Neuron (in vitro differentiated cells): ENCODE results near the gene PDCD1.
"Not testable (repeated sequence)": the region's sequence is repeated elsewhere in the genome, so short reads cannot be mapped to it uniquely, and the experiment has no call there.

Experiments
- H2AFZ ChIP-seq: one replicate; pipeline ENCODE4 v1.6.1; 2013; ENCODE audit warnings: low read depth, mild to moderate bottlenecking, inconsistent platforms, low read length, moderate library complexity
- H3K27me3 ChIP-seq: one replicate; pipeline ENCODE4 v1.6.1; 2013; ENCODE audit warnings: low read length; ENCODE audit not compliant: insufficient read depth
- H3K36me3 ChIP-seq: one replicate; pipeline ENCODE4 v1.6.1; 2013; ENCODE audit warnings: low read length; ENCODE audit not compliant: insufficient read depth
- H3K4me1 ChIP-seq: one replicate; pipeline ENCODE4 v1.6.1; 2013; ENCODE audit warnings: low read length; ENCODE audit not compliant: insufficient read depth
- H3K4me3 ChIP-seq: 2 replicates; pipeline ENCODE4 v1.5.1; 2013; ENCODE audit warnings: mild to moderate bottlenecking, low read length, moderate library complexity
- H3K9me3 ChIP-seq: one replicate; pipeline ENCODE4 v1.6.1; 2013; ENCODE audit warnings: low read length

PDCD1 gene

DNA sequence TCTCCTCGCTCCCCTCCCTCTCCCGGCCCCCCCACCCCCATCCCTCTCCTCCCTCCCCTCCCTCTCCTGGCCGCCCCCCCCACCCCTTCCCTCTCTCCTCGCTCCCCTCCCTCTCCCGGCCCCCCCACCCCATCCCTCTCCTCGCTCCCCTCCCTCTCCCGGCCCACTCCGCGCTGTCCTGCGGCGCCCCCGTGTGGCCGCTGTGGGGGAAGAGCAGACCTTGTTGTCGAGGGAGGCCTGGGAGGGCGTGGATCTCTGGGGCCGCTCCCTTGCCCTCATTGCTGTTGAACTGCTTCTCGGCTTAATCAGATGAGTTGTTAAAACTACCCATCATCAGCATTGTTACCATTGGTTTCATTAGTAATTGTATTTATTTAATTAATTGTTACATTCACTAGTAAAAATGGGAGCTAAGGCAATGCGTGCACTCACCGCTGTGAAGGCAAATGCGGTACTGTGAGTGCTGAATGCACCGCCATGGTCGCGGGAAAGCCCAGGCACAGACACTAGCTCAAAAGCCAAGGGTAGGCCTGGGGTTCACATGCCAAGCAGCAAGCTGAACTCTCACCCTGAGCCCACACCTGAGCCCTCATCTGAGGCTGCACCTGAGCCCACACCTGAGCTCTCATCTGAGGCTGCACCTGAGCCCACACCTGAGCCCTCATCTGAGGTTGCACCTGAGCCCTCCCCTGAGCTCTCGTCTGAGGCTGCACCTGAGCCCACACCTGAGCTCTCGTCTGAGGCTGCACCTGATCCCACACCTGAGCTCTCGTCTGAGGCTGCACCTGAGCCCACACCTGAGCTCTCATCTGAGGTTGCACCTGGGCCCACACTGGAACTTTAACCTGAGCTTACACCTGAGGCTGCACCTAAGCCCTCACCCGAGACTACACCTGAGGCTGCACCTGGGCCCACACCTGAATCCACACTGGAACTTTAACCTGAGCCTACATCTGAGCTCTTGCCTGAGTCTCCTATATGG, 19.6 kb upstream of the PDCD1 start:
- H2AFZ ChIP-seq = no peak overlapping the region
- no peaks in the 10 kb centered on the region for H3K4me1 ChIP-seq
- H3K9me3 ChIP-seq = no peaks in the 10 kb centered on the region
- no peak overlapping the region for H3K4me3 ChIP-seq
- no peaks in the 10 kb centered on the region for H3K36me3 ChIP-seq
- H3K27me3 ChIP-seq = no peaks in the 10 kb centered on the region

DNA sequence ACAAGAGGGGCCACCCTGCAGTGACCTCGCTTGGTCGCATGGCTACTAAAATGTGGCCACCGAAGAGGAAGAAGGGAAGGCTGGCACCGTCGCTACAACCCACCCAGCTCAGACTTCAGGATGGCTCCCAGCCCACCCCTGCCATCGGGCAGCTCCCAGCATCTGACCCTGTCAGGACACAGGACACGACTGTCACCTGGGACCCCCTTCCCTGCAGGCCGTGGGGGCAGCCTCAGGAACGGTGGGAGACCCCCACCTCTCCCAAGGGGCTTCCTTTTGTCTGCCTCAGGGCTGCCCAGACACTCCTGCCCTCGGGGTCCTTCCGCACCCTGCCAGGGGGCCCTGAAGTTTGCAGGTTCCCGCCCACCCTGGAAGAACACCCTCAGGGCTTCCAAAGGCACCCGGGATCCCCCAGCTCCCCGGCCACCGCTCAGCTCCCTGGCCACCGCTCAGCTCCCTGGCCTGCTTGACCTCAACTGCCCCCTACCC, 18.5 kb upstream of the PDCD1 start:
- no peaks in the 10 kb centered on the region for H3K9me3 ChIP-seq

DNA sequence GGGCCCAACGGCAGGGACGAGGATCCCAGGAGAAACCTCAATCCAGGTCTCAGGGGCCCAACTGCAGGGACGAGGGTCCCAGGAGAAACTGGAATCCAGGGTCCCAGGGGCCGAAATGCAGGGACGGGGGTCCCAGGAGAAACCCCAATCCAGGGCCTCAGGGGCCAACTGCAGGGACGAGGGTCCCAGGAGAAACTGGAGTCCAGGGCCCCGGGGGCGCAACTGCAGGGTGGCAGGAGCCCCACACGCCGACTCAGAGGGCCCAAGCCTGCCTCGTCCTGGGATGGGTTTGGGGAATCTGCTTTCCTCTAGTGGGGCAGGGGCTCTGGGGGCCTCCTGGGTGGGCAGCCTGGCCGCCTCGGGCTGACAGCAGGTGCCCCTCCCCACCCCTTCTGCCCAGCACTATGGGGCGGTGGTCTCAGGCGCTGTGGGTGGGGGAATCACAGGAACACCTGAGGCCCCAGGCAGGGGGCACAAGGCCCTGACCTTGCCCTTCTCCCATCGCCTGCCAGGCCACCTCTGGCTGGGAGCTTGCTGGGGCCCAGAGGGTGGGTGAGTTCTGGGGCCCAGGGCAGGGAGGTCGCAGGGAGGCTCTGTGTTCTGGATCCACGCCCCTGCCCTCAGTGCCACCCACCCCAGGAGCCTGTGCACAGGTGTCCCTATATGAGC, 18.0 kb upstream of the PDCD1 start:
- H3K9me3 ChIP-seq = no peaks in the 10 kb centered on the region
- H3K4me1 ChIP-seq = no peaks in the 10 kb centered on the region
- H2AFZ ChIP-seq = no peak overlapping the region
- no peaks in the 10 kb centered on the region for H3K27me3 ChIP-seq
- no peak overlapping the region for H3K4me3 ChIP-seq
- H3K36me3 ChIP-seq = no peaks in the 10 kb centered on the region

More for the DNA sequence above, 18.5 kb upstream of the PDCD1 start:
- no peaks in the 10 kb centered on the region for H3K36me3 ChIP-seq
- H3K4me1 ChIP-seq = no peaks in the 10 kb centered on the region
- H3K27me3 ChIP-seq = no peaks in the 10 kb centered on the region
- H3K4me3 ChIP-seq = no peak overlapping the region
- no peak overlapping the region for H2AFZ ChIP-seq

DNA sequence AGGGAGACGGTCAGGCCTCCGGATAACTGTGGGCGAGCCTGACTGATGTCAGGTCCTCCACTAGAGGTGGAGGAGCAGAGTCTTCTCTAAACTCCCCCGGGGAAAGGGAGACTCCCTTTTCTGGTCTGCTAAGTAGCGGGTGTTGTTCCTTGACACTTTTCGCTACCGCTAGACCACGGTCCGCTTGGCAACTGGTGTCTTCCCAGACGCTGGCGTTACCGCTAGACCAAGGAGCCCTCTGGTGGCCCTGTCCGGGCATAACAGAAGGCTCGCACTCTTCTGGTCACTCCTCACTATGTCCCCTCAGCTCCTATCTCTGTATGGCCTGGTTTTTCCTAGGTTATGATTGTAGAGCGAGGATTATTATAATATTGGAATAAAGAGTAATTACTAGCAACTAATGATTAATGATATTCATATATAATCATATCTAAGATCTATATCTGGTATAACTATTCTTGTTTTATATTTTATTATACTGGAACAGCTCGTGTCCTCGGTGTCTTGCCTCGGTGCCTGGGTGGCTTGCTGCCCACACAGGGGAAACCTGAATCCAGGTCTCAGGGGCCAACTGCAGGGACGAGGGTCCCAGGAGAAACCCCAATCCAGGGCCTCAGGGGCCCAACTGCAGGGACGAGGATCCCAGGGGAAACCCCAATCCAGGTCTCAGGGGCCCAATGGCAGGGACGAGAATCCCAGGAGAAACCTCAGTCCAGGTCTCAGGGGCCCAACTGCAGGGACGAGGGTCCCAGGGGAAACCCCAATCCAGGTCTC, 17.2 kb upstream of the PDCD1 start:
- H3K4me3 ChIP-seq, H3K27me3 ChIP-seq, H3K9me3 ChIP-seq, H3K4me1 ChIP-seq, H3K36me3 ChIP-seq, H2AFZ ChIP-seq: not testable (repeated sequence)

DNA sequence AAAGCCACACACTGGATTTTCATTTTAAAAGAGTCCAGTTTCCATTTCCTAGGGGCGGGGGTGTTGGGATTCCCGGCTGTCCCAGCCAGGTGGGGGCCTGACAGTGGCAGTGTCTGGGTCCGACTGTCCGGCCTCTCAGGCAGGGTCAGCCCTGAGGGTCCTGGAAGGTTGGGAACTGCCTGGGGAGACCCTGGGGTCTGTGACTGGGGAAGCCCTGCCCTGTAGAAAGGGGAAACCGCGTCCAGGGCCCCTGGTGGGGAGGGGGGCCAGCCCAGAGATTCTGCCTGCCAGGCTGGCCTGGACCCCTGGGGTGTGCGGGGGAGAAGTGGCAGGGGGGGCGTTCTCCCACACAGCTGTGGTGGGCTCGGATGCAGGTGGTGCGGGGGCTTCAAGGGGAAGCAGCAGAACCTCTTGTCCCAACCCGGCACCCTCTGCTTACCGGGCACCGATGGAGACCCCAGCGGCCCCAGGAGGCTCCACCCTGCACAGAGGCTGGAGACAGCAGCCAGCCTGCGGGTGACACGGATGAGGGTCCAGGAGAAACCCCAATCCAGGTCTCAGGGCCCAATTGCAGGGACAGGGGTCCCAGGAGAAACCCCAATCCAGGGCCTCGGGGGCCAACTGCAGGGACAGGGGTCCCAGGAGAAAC, 15.7 kb upstream of the PDCD1 start:
- H3K4me3 ChIP-seq = no peak overlapping the region
- peaks cover 4% of the 10 kb centered on the region for H3K4me1 ChIP-seq

DNA sequence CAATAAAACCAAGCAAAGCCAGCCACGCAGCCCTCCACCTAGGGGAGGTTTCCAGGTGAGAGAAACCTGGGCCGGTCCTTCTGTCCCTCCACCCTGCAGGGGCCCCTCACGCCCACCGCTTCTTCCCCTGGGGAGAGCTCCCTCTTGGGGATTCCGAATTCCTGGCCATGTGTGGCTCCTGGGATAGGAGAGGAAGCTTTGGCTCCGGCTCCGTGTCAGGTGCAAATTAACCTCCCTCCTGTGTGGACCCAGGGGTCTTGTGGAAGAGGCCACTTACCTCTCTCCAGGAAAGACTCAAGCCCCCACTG, 15.1 kb upstream of the PDCD1 start:
- Histone ChIP-seq H2AFZ (no peak overlapping the region), H3K4me1 (peaks cover 8% of the 10 kb centered on the region), H3K4me3 (no peak overlapping the region), H3K36me3 (no peaks in the 10 kb centered on the region), H3K27me3 (no peaks in the 10 kb centered on the region), H3K9me3 (no peaks in the 10 kb centered on the region)

More for the DNA sequence above, 15.7 kb upstream of the PDCD1 start:
- Histone ChIP-seq H3K9me3 (no peaks in the 10 kb centered on the region), H3K36me3 (no peaks in the 10 kb centered on the region), H2AFZ (no peak overlapping the region), H3K27me3 (no peaks in the 10 kb centered on the region)

DNA sequence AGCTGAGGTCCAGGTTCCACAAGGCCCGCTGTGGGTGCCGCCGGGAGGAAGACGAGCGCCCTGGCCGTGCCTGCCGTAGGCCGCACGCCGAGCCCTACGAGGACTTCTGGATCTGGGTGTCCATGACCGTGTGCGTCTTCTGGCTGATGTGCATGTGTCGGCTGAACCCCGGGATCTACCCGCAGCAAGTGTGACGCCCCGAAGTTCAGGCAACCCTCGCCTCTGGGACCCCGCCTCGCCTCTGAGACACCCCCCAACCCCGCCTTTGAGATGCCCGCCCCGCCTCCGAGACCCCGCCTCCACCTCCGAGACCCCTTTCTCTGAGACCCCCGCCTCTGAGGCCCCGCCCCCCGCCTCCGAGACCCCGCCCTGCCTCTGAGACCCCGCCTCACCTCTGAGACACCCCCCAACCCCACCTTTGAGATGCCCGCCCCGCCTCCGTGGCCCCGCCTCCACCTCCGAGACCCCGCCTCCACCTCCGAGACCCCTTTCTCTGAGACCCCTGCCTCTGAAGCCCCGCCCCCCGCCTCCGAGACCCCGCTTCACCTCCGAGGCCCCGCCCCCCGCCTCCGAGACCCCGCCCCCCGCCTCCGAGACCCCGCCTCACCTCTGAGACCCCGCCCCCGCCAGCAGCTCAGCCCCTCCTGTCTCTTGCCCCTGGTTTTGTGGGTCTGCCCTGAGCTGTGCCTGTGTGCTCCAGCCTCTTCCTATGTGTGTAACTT, 14.5 kb upstream of the PDCD1 start:
- Histone ChIP-seq H2AFZ (no peak overlapping the region), H3K9me3 (no peaks in the 10 kb centered on the region), H3K36me3 (no peaks in the 10 kb centered on the region), H3K4me3 (no peak overlapping the region), H3K4me1 (peaks cover 12% of the 10 kb centered on the region), H3K27me3 (no peaks in the 10 kb centered on the region)

DNA sequence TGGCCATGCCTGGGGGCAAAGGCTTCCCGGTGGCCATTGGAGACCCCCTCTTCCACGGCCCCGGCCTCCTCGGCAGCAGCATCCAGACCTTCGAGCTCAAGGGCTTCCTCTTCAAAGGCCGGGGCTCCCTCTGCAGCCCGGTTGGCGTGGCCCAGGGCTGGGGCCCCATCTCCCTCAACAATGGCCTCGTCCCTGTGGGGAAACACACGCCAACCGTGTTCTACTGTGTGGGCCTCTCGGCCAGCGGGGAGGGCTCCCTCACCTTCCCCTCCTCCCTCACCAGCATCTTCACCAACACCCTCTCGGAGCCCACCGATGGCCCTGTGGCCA, 13.6 kb upstream of the PDCD1 start:
- no peaks in the 10 kb centered on the region for H3K9me3 ChIP-seq
- no peak overlapping the region for H3K4me3 ChIP-seq
- H2AFZ ChIP-seq = no peak overlapping the region
- H3K27me3 ChIP-seq = no peaks in the 10 kb centered on the region
- peaks cover 12% of the 10 kb centered on the region for H3K4me1 ChIP-seq
- no peaks in the 10 kb centered on the region for H3K36me3 ChIP-seq

DNA sequence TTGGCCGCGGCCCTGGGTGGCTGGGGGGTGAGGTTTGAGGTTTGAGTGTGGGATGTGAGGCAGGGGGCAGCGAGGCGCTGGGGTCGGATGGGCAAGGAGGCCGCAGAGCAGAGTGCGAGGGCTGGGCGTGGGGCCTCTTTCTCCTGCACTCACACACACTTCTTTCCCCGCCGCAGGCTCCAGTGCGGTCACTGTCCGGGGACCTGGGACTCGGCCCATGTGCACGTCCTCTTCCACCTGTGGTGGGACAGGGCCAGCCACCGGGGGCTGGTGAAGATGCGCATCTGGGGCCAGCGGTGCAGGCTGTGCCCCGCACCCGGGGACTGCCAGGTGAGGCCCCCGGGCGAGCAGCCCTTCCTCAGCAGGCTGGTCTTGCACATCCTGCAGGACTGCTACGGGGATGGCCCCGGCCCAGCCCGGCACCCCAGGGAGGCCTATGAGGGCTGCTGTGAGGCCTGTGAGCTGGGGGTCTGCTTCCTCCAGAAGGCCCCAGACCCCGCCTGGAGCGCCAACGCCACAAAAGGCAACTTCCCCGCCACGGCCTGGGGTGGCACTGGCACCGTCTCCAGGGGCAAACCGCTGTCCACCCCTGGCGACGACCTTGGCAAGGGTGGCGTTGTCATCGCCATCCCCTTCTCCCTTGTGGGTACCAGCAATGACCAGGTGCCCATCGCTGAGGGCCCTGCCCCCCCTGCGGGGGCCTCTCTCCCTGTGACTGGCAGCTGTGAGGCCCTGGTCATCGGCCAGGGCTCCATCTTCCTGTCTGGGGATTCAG, 13.0 kb upstream of the PDCD1 start:
- Histone ChIP-seq H3K4me1 (peaks cover 12% of the 10 kb centered on the region), H3K9me3 (no peaks in the 10 kb centered on the region), H3K36me3 (no peaks in the 10 kb centered on the region), H3K27me3 (peaks cover 4% of the 10 kb centered on the region), H3K4me3 (no peak overlapping the region), H2AFZ (no peak overlapping the region)

DNA sequence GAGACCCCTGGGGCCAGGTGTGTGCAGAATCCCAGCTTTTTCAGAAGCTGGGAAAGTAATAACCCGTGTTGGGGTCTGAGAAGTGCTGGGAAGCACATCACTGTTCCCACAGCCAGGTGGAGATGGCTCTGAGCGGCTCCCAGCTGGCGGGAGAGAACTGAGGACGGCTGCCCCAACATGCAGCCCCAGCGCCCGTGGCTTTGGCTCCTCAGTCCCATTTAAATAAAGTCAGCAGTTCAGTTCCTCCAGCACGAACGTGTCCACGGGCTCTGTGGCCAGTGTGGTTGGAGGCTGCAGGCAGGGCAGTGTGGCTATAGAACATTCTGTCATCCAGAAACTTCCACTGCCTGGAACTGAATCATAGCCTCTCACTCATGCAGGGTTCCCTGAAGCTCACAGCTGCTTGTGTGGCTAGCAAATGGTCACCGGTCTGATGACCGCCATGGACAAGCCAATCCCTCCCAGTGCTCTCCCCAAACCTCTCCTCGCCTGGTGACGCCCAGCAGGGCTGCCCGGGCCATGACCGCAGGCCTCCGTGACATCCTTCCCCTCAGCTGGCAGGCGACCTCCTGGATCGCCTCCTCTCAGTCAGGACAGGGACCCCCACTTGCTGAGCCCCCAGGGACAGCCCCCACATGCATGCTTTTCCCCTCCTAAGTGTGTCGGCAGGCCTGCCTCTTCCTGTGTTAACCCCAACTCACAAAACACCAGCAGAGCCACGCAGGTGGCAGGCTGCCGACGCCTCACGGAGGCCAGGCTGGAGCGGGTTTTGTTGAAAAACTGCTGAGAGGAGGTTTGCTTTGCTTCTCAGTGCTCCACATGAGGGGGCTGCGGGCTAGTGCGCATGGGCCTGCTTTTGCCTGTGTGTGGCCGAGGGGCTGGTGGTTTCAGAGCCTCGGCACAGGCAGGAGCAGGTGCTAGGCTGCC, 12.2 kb upstream of the PDCD1 start:
- H3K4me1 ChIP-seq = peaks cover 12% of the 10 kb centered on the region
- no peak overlapping the region for H2AFZ ChIP-seq
- no peak overlapping the region for H3K4me3 ChIP-seq
- peaks cover 10% of the 10 kb centered on the region for H3K27me3 ChIP-seq
- H3K36me3 ChIP-seq = no peaks in the 10 kb centered on the region
- H3K9me3 ChIP-seq = no peaks in the 10 kb centered on the region

DNA sequence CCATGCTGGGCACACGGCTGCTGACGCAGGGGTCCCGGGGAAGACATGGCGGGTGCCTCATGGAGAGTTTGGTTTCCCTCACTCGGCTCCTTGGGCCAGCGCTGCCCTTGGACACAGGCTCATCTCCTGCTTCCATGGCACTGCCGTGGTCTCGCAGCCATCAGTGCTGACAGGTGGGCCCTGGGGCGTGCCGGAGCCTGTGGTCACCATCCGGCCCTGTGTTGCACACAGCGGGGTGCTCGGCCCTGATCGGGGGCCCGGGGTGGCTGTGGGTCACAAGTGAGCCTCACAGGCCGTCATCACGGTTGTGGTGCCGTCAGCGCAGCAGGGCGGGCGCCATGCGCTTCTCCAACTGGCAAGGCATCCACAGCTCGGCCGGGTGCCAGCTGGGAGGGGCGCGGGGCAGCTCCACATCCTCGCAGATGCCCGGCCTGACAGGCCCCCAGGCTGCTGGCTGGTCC, 11.4 kb upstream of the PDCD1 start:
- H3K4me3 ChIP-seq = no peak overlapping the region
- H3K36me3 ChIP-seq = no peaks in the 10 kb centered on the region
- H3K27me3 ChIP-seq = peaks cover 14% of the 10 kb centered on the region
- H2AFZ ChIP-seq = no peak overlapping the region
- H3K4me1 ChIP-seq = peaks cover 12% of the 10 kb centered on the region
- no peaks in the 10 kb centered on the region for H3K9me3 ChIP-seq
